IMR-90 (cell line): Measurements from ENCODE around the gene JPT1. TPM values are rescaled to one million over a fixed set of nuclear protein-coding genes. Genes with fewer than 3 reads are reported as not detected.
A peak's percentile ranks its signal among the peaks of the same experiment; 100 is the strongest.

Source experiments
- ATAC-seq: fragments of 200-7000 bp; cut with Tn5 transposase; 2 replicates; pipeline ENCODE4 v1.9.1; 2020; ENCODE audit warnings: low read depth, mild to moderate bottlenecking, moderate library complexity
- BruUV-seq: library from RNA; stranded (reverse); fragments of 400-500 nt; replicated peaks from 2 replicates; lab custom pipeline; 2021; lab: Mats Ljungman, UMichigan
- CTCF ChIA-PET: fragments of 300-600 bp; formaldehyde crosslinking; extraction: SDS; loops from one replicate; lab custom pipeline; 2021; ENCODE audit warnings: antibody characterized with exemption; lab: Yijun Ruan, JAX
- POLR2A ChIA-PET: fragments of 300-600 bp; sonication (Branson Sonifier 250); formaldehyde crosslinking; loops from one replicate; lab custom pipeline; 2022; ENCODE audit warnings: antibody characterized with exemption; ENCODE audit not compliant: unreplicated experiment; lab: Charles Lee
- DNase-seq: peaks from one replicate; pipeline ENCODE4 v3.0.0; 2013
- H2AFZ ChIP-seq: replicated peaks from 2 replicates; pipeline ENCODE3; 2013; ENCODE audit warnings: low read length, mild to moderate bottlenecking; ENCODE audit not compliant: poor library complexity
- H2AK5ac ChIP-seq: 2 replicates; pipeline ENCODE4 v1.6.1; 2013; ENCODE audit warnings: low read depth, low read length, inconsistent platforms
- H2AK9ac ChIP-seq: replicated peaks from 2 replicates; pipeline ENCODE3; 2013; ENCODE audit warnings: mild to moderate bottlenecking, low read depth, low read length, moderate library complexity; ENCODE audit not compliant: poor library complexity
- H2BK120ac ChIP-seq: 2 replicates; pipeline ENCODE4 v1.6.1; 2013; ENCODE audit warnings: low read depth, low read length, inconsistent platforms
- H2BK15ac ChIP-seq: 3 replicates; pipeline ENCODE4 v1.6.1; 2013; ENCODE audit warnings: low read depth, low read length, inconsistent platforms
- H2BK20ac ChIP-seq: 2 replicates; pipeline ENCODE4 v1.6.1; 2013; ENCODE audit warnings: low read depth, mild to moderate bottlenecking, inconsistent platforms, low read length, moderate library complexity
- H2BK5ac ChIP-seq: 2 replicates; pipeline ENCODE4 v1.6.1; 2013; ENCODE audit warnings: mild to moderate bottlenecking, low read depth, low read length, inconsistent platforms; ENCODE audit not compliant: poor library complexity, severe bottlenecking
- H3K14ac ChIP-seq: replicated peaks from 2 replicates; pipeline ENCODE4 v1.6.1; 2013; ENCODE audit warnings: low read depth, low read length, inconsistent platforms
- H3K18ac ChIP-seq: 2 replicates; pipeline ENCODE4 v1.6.1; 2013; ENCODE audit warnings: low read depth, low read length, control low read depth
- H3K23ac ChIP-seq: 2 replicates; pipeline ENCODE4 v1.6.1; 2013; ENCODE audit warnings: low read depth, low read length, inconsistent platforms
- H3K27ac ChIP-seq: 2 replicates; pipeline ENCODE4 v1.5.1; 2013; ENCODE audit warnings: mild to moderate bottlenecking, control low read depth, low read length; ENCODE audit not compliant: insufficient read depth
- H3K27me3 ChIP-seq: 2 replicates; pipeline ENCODE4 v1.6.1; 2013; ENCODE audit warnings: low read length; ENCODE audit not compliant: control insufficient read depth, insufficient read depth
- H3K36me3 ChIP-seq: 2 replicates; pipeline ENCODE4 v1.6.1; 2013; ENCODE audit warnings: low read length, mixed read lengths; ENCODE audit not compliant: control insufficient read depth, insufficient read depth
- H3K4ac ChIP-seq: 2 replicates; pipeline ENCODE4 v1.6.1; 2013; ENCODE audit warnings: low read depth, low read length, inconsistent platforms
- H3K4me1 ChIP-seq: 2 replicates; pipeline ENCODE4 v1.6.1; 2013; ENCODE audit warnings: low read length, mixed read lengths; ENCODE audit not compliant: control insufficient read depth, insufficient read depth
- H3K4me2 ChIP-seq: 2 replicates; pipeline ENCODE4 v1.6.1; 2013; ENCODE audit warnings: low read depth, mild to moderate bottlenecking, control low read depth, low read length, moderate library complexity
- H3K4me3 ChIP-seq: 2 replicates; pipeline ENCODE4 v1.5.1; 2013; ENCODE audit warnings: low read depth, mild to moderate bottlenecking, control low read depth, low read length, moderate library complexity; ENCODE audit not compliant: insufficient read depth
- H3K56ac ChIP-seq: 2 replicates; pipeline ENCODE4 v1.6.1; 2013; ENCODE audit warnings: low read length, inconsistent platforms; ENCODE audit not compliant: insufficient read depth; ENCODE audit errors: extremely low read depth
- H3K79me1 ChIP-seq, 2 experiments: 2 replicates each; pipeline ENCODE4 v1.6.1; 2013; ENCODE audit warnings: low read length in 2 of 2, inconsistent platforms in 1 of 2, low read depth in 1 of 2
- H3K9ac ChIP-seq: 2 replicates; pipeline ENCODE4 v1.6.1; 2013; ENCODE audit warnings: low read depth, low read length, control low read depth
- H3K9me1 ChIP-seq: 2 replicates; pipeline ENCODE4 v1.6.1; 2013; ENCODE audit warnings: low read length, inconsistent platforms; ENCODE audit not compliant: insufficient read depth
- H3K9me3 ChIP-seq: 2 replicates; pipeline ENCODE4 v1.6.1; 2013; ENCODE audit warnings: low read length; ENCODE audit not compliant: control insufficient read depth, insufficient read depth
- H4K20me1 ChIP-seq: 2 replicates; pipeline ENCODE4 v1.6.1; 2013; ENCODE audit warnings: low read length, inconsistent platforms; ENCODE audit not compliant: insufficient read depth
- H4K5ac ChIP-seq: 2 replicates; pipeline ENCODE4 v1.6.1; 2013; ENCODE audit warnings: mild to moderate bottlenecking, low read depth, low read length, control low read depth
- H4K8ac ChIP-seq, 2 experiments: 2 replicates each; pipeline ENCODE4 v1.6.1; 2013; ENCODE audit warnings: low read depth in 2 of 2, low read length in 2 of 2, control low read depth in 1 of 2, inconsistent platforms in 1 of 2
- H4K91ac ChIP-seq: 2 replicates; pipeline ENCODE4 v1.6.1; 2013; ENCODE audit warnings: low read depth, low read length, inconsistent platforms; ENCODE audit not compliant: insufficient read depth
- BHLHE40 ChIP-seq: fragments of 150-350 bp; IDR thresholded peaks from 2 replicates; pipeline ENCODE4 v1.6.1; 2016; ENCODE audit warnings: mild to moderate bottlenecking, low read depth, low read length
- CEBPB ChIP-seq: IDR thresholded peaks from 2 replicates; pipeline ENCODE4 v1.6.1; 2012; ENCODE audit warnings: low read depth, low read length, improper control_type of control experiment
- CHD1 ChIP-seq: IDR thresholded peaks from 2 replicates; pipeline ENCODE4 v1.6.1; 2012; ENCODE audit warnings: low read depth, low read length, improper control_type of control experiment
- CTCF ChIP-seq: conservative IDR thresholded peaks from 2 replicates; pipeline ENCODE4 v1.5.1; 2012; ENCODE audit warnings: mild to moderate bottlenecking, low read depth, low read length, improper control_type of control experiment
- ELK1 ChIP-seq: fragments of 150-350 bp; IDR thresholded peaks from 2 replicates; pipeline ENCODE4 v1.6.1; 2016; ENCODE audit warnings: low read depth, mild to moderate bottlenecking, low read length, moderate library complexity, borderline replicate concordance
- FOS ChIP-seq: fragments of 150-350 bp; IDR thresholded peaks from 2 replicates; pipeline ENCODE4 v1.6.1; 2016; ENCODE audit warnings: low read depth, low read length
- MAFK ChIP-seq: IDR thresholded peaks from 2 replicates; pipeline ENCODE4 v1.6.1; 2012; ENCODE audit warnings: low read depth, low read length, improper control_type of control experiment
- MAZ ChIP-seq: IDR thresholded peaks from 2 replicates; pipeline ENCODE4 v1.6.1; 2012; ENCODE audit warnings: low read depth, mild to moderate bottlenecking, low read length, improper control_type of control experiment, moderate library complexity, borderline replicate concordance
- MXI1 ChIP-seq: IDR thresholded peaks from 2 replicates; pipeline ENCODE4 v1.6.1; 2012; ENCODE audit warnings: low read depth, mild to moderate bottlenecking, low read length, moderate library complexity, borderline replicate concordance
- NFE2L2 ChIP-seq: fragments of 150-350 bp; IDR thresholded peaks from 2 replicates; pipeline ENCODE4 v1.6.1; 2016; ENCODE audit warnings: low read depth, mild to moderate bottlenecking, low read length
- POLR2A ChIP-seq: IDR thresholded peaks from 2 replicates; pipeline ENCODE4 v1.6.1; 2012; ENCODE audit warnings: mild to moderate bottlenecking, low read depth, low read length
- RAD21 ChIP-seq: IDR thresholded peaks from 2 replicates; pipeline ENCODE4 v1.6.1; 2012; ENCODE audit warnings: low read length, improper control_type of control experiment
- RCOR1 ChIP-seq: IDR thresholded peaks from 2 replicates; pipeline ENCODE4 v1.6.1; 2012; ENCODE audit warnings: mild to moderate bottlenecking, low read length, improper control_type of control experiment; ENCODE audit not compliant: insufficient replicate concordance
- RFX5 ChIP-seq: IDR thresholded peaks from 2 replicates; pipeline ENCODE4 v1.8.0; 2012; ENCODE audit warnings: low read depth, mild to moderate bottlenecking, low read length, moderate library complexity
- SMC3 ChIP-seq: fragments of 150-350 bp; IDR thresholded peaks from 2 replicates; pipeline ENCODE4 v1.6.1; 2016; ENCODE audit warnings: low read depth, mild to moderate bottlenecking, antibody characterized with exemption, low read length, moderate library complexity
- USF2 ChIP-seq: fragments of 150-350 bp; IDR thresholded peaks from 2 replicates; pipeline ENCODE4 v1.6.1; 2017; ENCODE audit warnings: mild to moderate bottlenecking, antibody characterized with exemption, low read length, low read depth
- WGBS, 2 experiments: methylation state at CpG; one replicate each; pipeline versions ENCODE4 v1.1.5 to v1.1.7; 2013; ENCODE audit warnings: missing lambda C conversion rate in 2 of 2; ENCODE audit not compliant: insufficient read length in 1 of 2; ENCODE audit errors: extremely low coverage in 2 of 2; 5-methylcytosine and 5-hydroxymethylcytosine counted together
- dilution Hi-C: fragments of 300-500 bp; cut with HindIII; formaldehyde crosslinking; loops from one replicate; pipeline ENCODE4 v1.14.3; 2018; ENCODE audit warnings: low sequenced_read_pairs; ENCODE audit not compliant: unreplicated experiment
- in situ Hi-C: fragments of 300-500 bp; cut with MboI; formaldehyde crosslinking; loops from 3 replicates; pipeline ENCODE4 v1.14.3; 2019; ENCODE audit warnings: low sequenced_read_pairs, inconsistent platforms, mixed read lengths
- intact Hi-C: fragments of 100-400 bp; cut with micrococcal nuclease; formaldehyde crosslinking; loops from 2 replicates; pipeline ENCODE4 v1.10.0; 2022
- polyA plus RNA-seq, 3 experiments: library from polyadenylated mRNA; depleted of rRNA; stranded (reverse); fragments of >200 nt; gene quantifications; 2 replicates each; pipeline ENCODE4 v1.2.3, GENCODE V29; 2012; ENCODE audit warnings: low replicate concordance in 1 of 3
- total RNA-seq: library from RNA; depleted of rRNA; stranded (reverse); fragments of >200 nt; gene quantifications from 2 replicates; pipeline ENCODE4 v1.2.3, GENCODE V29; 2012

The JPT1 gene
- total and polyA plus RNA-seq, 2 of the 4 experiments (the other 2 are of a cell fraction): 118 to 272 TPM

GRCh38 chr17:75176625-75177024 is 22.3 kb upstream of the JPT1 start:
- no peak overlapping the region for H2AK9ac ChIP-seq
- WGBS, 2 experiments: no CpG with 5 or more reads among the region's 5 CpGs

More at GRCh38 chr17:75176625-75177024, 22.3 kb upstream of the JPT1 start:
- Histone ChIP-seq H2AK5ac (no peak overlapping the region), H3K79me1 (peaks cover 14 to 63% of the 10 kb centered on the region in 2 experiments), H3K4me2 (no peak overlapping the region), H3K9me1 (peaks cover 3% of the 10 kb centered on the region; the same call in 1 of the 2 replicates), H3K36me3 (peaks cover 61% of the 10 kb centered on the region), H3K4me3 (no peak overlapping the region), H3K9me3 (no peaks in the 10 kb centered on the region), H4K8ac (peak overlapping the region in 1 of 2 experiments; percentile 15; a peak in 1 of 4 replicates), H3K4me1 (no peaks in the 10 kb centered on the region), H2BK5ac (no peak overlapping the region), H3K14ac (no peak overlapping the region), H3K9ac (no peak overlapping the region), H4K91ac (no peak overlapping the region), H2AFZ (no peak overlapping the region), H4K5ac (no peak overlapping the region), H4K20me1 (peaks cover 56% of the 10 kb centered on the region), H3K27me3 (no peaks in the 10 kb centered on the region), H2BK20ac (no peak overlapping the region), H3K56ac (no peak overlapping the region), H3K23ac (no peak overlapping the region), H2BK15ac (no peak overlapping the region), H2BK120ac (no peak overlapping the region), H3K18ac (no peak overlapping the region), H3K27ac (no peak overlapping the region), H3K4ac (no peak overlapping the region)
- no TSS peak for BruUV-seq
- ChIA-PET CTCF (interaction anchor here (1.3 kb wide), 1 partner anchor 63 kb away, joined by 5 read pairs; no protein-coding TSS in a partner anchor), POLR2A (no interaction called here)
- dilution Hi-C loops: no loop called here
- ATAC-seq: no peak
- DNase-seq: no peak
- in situ Hi-C loops: no loop called here
- intact Hi-C loops: no loop called here
- TF ChIP-seq SMC3 (no peak), MXI1 (no peak), CEBPB (no peak), ELK1 (no peak), USF2 (no peak), RFX5 (no peak), RAD21 (no peak), NFE2L2 (no peak), POLR2A (no peak), RCOR1 (no peak), MAFK (no peak), CHD1 (no peak), MAZ (no peak), CTCF (no peak), FOS (no peak), BHLHE40 (no peak)
